Uterus (tissue), 4 donors: ENCODE measurements around the gene OSBPL2. TPM values are rescaled to one million over a fixed set of nuclear protein-coding genes. Genes with fewer than 3 reads are reported as not detected.
A peak's percentile ranks its signal among the peaks of the same experiment; 100 is the strongest.

Experiments used
- DNase-seq, 2 donors: peaks; one replicate each; pipeline ENCODE4 v3.0.0-alpha.2; 2019 to 2020
- H3K27ac ChIP-seq, 2 donors: fragments of 200-600 bp; sonication (generic); 1 replicate in 1 of 2; 2 replicates in 1 of 2; pipeline ENCODE4 v1.5.1; 2016 to 2018
- H3K27me3 ChIP-seq, 2 donors: fragments of 200-600 bp; sonication (generic); one replicate each; pipeline ENCODE4 v1.5.1; 2018 to 2019; ENCODE audit warnings: control low read depth in 1 of 2
- H3K36me3 ChIP-seq, 2 donors: fragments of 200-600 bp; sonication (generic); one replicate each; pipeline ENCODE4 v1.5.1; 2019; ENCODE audit warnings: control low read depth in 1 of 2
- H3K4me1 ChIP-seq, 2 donors: fragments of 200-600 bp; sonication (generic); one replicate each; pipeline ENCODE4 v1.5.1; 2018 to 2019; ENCODE audit warnings: control low read depth in 1 of 2
- H3K4me3 ChIP-seq, 2 donors: fragments of 200-600 bp; sonication (generic); 1 replicate in 1 of 2; 2 replicates in 1 of 2; pipeline ENCODE4 v1.5.1; 2018 to 2019; ENCODE audit warnings: mild to moderate bottlenecking in 1 of 2
- H3K9me3 ChIP-seq, 2 donors: fragments of 200-600 bp; sonication (generic); one replicate each; pipeline ENCODE4 v1.5.1; 2019; ENCODE audit warnings: control low read depth in 1 of 2
- POLR2A ChIP-seq, 2 donors: fragments of 450-650 bp; IDR thresholded peaks; one replicate each; pipeline ENCODE4 v1.6.1; 2016; ENCODE audit warnings: antibody characterized with exemption in 2 of 2, mild to moderate bottlenecking in 1 of 2, moderate library complexity in 1 of 2
- intact Hi-C: fragments of 100-400 bp; cut with DNase I; formaldehyde crosslinking; loops from one replicate; pipeline ENCODE4 v1.15.1; 2023; ENCODE audit warnings: low total_unique reads
- total RNA-seq, 4 donors: library from RNA; depleted of rRNA in 3 of 4; stranded (reverse); fragments of >200 nt in 3 of 4; gene quantifications; one replicate each; pipeline versions ENCODE4 v1.1.0 to v1.2.4, GENCODE V29; 2014 to 2023
- TF ChIP-seq, protein P1 (sequence below), 4 experiments: fragments of 200-600 bp in 2 of 4; fragments of 450-650 bp in 2 of 4; sonication (generic) in 2 of 4; IDR thresholded peaks; one replicate each; pipeline ENCODE4 v1.5.1; 2016 to 2019; ENCODE audit warnings: antibody characterized with exemption in 4 of 4, mild to moderate bottlenecking in 2 of 4, moderate library complexity in 1 of 4
- donor health status: DM: yes; HTN: yes; CAD: no.

The OSBPL2 gene
- total RNA-seq, 4 donors from 2014 or later: 12.3 to 55.9 (median 33.4) TPM

- Histone ChIP-seq H3K4me3 (peak overlapping the region; percentile 57 to 96), H3K36me3 (no peaks in the 10 kb centered on the region), H3K27ac (no peak overlapping the region), H3K9me3 (no peaks in the 10 kb centered on the region), H3K4me1 (peaks cover 0 to 12% of the 10 kb centered on the region in 2 donors), H3K27me3 (no peaks in the 10 kb centered on the region)
- intact Hi-C loops: loop anchor here (5.0 kb wide), 1 partner anchor 73 kb away; no protein-coding TSS in a partner anchor
- TF ChIP-seq POLR2A (IDR thresholded peaks at IDR 0.05): no peak
- TF ChIP-seq, protein P1, sequence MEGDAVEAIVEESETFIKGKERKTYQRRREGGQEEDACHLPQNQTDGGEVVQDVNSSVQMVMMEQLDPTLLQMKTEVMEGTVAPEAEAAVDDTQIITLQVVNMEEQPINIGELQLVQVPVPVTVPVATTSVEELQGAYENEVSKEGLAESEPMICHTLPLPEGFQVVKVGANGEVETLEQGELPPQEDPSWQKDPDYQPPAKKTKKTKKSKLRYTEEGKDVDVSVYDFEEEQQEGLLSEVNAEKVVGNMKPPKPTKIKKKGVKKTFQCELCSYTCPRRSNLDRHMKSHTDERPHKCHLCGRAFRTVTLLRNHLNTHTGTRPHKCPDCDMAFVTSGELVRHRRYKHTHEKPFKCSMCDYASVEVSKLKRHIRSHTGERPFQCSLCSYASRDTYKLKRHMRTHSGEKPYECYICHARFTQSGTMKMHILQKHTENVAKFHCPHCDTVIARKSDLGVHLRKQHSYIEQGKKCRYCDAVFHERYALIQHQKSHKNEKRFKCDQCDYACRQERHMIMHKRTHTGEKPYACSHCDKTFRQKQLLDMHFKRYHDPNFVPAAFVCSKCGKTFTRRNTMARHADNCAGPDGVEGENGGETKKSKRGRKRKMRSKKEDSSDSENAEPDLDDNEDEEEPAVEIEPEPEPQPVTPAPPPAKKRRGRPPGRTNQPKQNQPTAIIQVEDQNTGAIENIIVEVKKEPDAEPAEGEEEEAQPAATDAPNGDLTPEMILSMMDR (IDR thresholded peaks at IDR 0.05): no peak
- DNase-seq: no peak
Observed at GRCh38 chr20:62304331-62305148, 66.2 kb downstream of the OSBPL2 start.

- Histone ChIP-seq H3K27ac (no peak overlapping the region), H3K4me3 (no peak overlapping the region), H3K36me3 (no peaks in the 10 kb centered on the region), H3K4me1 (peaks cover 0 to 12% of the 10 kb centered on the region in 2 donors), H3K27me3 (no peaks in the 10 kb centered on the region), H3K9me3 (no peaks in the 10 kb centered on the region)
- TF ChIP-seq, protein P1 (IDR thresholded peaks at IDR 0.05): no peak
- TF ChIP-seq POLR2A (IDR thresholded peaks at IDR 0.05): no peak
- DNase-seq: no peak
- intact Hi-C loops: no loop called here
Observed at GRCh38 chr20:62305149-62305764, 66.9 kb downstream of the OSBPL2 start.

DNA sequence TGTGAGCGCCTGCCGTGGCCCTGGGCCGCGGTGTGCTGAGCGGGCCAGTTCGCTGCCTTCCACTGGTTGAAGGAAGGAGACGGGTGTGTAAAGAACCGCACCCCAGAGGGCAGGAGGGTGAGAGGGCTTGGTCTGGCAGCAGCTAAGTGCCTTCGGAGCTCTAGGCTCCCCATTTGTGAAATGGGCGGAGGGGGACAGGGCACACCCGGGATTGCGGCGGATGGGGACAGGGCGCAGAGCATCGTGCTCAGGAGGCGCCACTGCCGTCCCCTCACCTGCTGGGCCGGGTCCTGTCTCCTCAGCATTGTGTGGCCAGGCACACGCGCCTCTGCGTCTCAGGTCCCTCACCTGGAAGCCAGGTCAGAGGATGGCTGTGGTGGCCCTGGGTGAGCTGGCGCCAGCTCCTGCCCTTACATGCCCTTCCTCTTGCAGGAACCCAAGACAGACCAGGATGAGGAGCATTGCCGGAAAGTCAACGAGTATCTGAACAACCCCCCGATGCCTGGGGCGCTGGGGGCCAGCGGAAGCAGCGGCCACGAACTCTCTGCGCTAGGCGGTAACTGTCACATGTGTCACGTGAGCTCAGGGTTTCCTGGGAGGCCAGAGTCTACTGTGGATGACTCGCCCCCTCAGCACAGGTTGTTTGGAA is 67.6 kb downstream of the OSBPL2 start:
- no peaks in the 10 kb centered on the region for H3K9me3 ChIP-seq
- intact Hi-C loops: no loop called here
- no peak overlapping the region for H3K27ac ChIP-seq
- TF ChIP-seq, protein P1 (IDR thresholded peaks at IDR 0.05): no peak
- TF ChIP-seq POLR2A (IDR thresholded peaks at IDR 0.05): no peak
- H3K36me3 ChIP-seq: no peaks in the 10 kb centered on the region
- peaks cover 0 to 12% of the 10 kb centered on the region in 2 donors for H3K4me1 ChIP-seq
- DNase-seq: no peak
- no peaks in the 10 kb centered on the region for H3K27me3 ChIP-seq
- H3K4me3 ChIP-seq: no peak overlapping the region

DNA sequence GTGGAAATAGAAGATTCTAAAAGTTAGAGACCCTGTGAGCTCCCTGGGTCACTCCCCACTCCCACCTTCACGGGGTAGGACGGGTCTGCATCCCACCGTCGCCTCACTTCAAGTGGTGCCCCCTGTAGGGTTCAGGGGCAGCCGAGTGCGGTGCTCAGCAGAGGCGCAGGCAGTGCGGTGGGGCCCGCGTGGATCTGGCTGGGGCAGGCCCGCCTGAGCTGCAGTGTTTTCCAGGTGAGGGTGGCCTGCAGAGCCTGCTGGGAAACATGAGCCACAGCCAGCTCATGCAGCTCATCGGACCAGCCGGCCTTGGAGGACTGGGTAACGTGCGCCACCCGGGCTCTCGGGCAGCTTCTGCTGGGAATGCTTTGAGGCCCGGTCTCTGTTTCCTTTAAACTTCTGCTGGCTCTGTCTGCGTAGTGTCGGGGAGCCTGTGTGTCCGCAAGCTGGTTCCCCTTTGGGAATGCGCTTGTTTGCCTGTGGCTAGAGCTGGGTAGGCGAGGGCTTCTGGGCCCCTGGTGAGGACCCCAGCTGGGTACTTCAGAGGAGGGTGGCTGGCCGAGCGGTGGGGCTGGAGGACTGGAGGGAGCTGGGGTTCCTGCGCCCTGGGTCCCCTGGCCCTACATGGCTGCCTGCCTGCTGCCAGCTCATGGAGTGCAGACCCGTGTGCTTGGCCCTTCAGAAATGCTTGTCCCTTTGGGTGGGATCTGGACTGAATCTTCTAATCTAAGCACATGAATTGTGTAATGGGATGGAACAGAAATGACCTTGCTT is 68.3 kb downstream of the OSBPL2 start:
- Histone ChIP-seq H3K27ac (no peak overlapping the region), H3K4me1 (peaks cover 0 to 12% of the 10 kb centered on the region in 2 donors)
- intact Hi-C loops: no loop called here

More for the DNA sequence above, 68.3 kb downstream of the OSBPL2 start:
- Histone ChIP-seq H3K36me3 (no peaks in the 10 kb centered on the region), H3K27me3 (no peaks in the 10 kb centered on the region), H3K4me3 (no peak overlapping the region), H3K9me3 (no peaks in the 10 kb centered on the region)
- DNase-seq: no peak
- no peak for TF ChIP-seq POLR2A (IDR thresholded peaks at IDR 0.05)
- TF ChIP-seq, protein P1 (IDR thresholded peaks at IDR 0.05): no peak
